GM12878 (cell line): ENCODE measurements around the gene DTD1. TPM values are rescaled to one million over a fixed set of nuclear protein-coding genes. Genes with fewer than 3 reads are reported as not detected.

ENCODE experiments used
- ATAC-seq: fragments of 200-7000 bp; cut with Tn5 transposase; 3 replicates; pipeline ENCODE4 v1.9.1; 2020; ENCODE audit warnings: mild to moderate bottlenecking, moderate library complexity
- BruUV-seq: library from RNA; stranded (reverse); fragments of 400-500 nt; replicated peaks from 2 replicates; lab custom pipeline; 2021; lab: Mats Ljungman, UMichigan
- CTCF ChIA-PET: fragments of 300-600 bp; sonication (Branson Sonifier 250); formaldehyde crosslinking; extraction: SDS; loops from one replicate; lab custom pipeline; 2021; ENCODE audit warnings: inconsistent platforms; lab: Yijun Ruan, JAX
- POLR2A ChIA-PET: fragments of 350-600 bp; formaldehyde crosslinking; extraction: SDS; loops from one replicate; lab custom pipeline; 2021; ENCODE audit warnings: inconsistent platforms; lab: Charles Lee
- RAD21 ChIA-PET: fragments of 300-600 bp; sonication (Branson Sonifier 250); formaldehyde crosslinking; loops from one replicate; lab custom pipeline; 2023; ENCODE audit warnings: antibody characterized with exemption; ENCODE audit not compliant: unreplicated experiment; lab: Charles Lee
- SMC1A ChIA-PET: fragments of 300-600 bp; sonication (Branson Sonifier 250); formaldehyde crosslinking; loops from one replicate; lab custom pipeline; 2023; ENCODE audit not compliant: unreplicated experiment, uncharacterized antibody; lab: Charles Lee
- DNase-seq: peaks from one replicate; pipeline ENCODE4 v3.0.0-alpha.2; 2011; ENCODE audit warnings: low read depth, low spot score
- FAIRE-seq: peaks from 3 replicates; lab custom pipeline; 2011; peaks lifted over from hg19 to GRCh38; lab: Jason Lieb, UNC
- H2AFZ ChIP-seq: 2 replicates; pipeline ENCODE4 v1.6.0; 2011; ENCODE audit warnings: low read depth, low read length, control low read depth; ENCODE audit not compliant: control insufficient read depth
- H3K27ac ChIP-seq: 2 replicates; pipeline ENCODE4 v1.5.1; 2011; ENCODE audit warnings: control low read depth; ENCODE audit not compliant: control insufficient read depth, insufficient read depth
- H3K27me3 ChIP-seq, 2 experiments: replicated peaks in 1 of 2; 2 replicates each; pipeline versions ENCODE4 v1.6.0 to v1.6.1; 2011; ENCODE audit warnings: low read length in 1 of 2; ENCODE audit not compliant: control insufficient read depth in 2 of 2, insufficient read depth in 2 of 2
- H3K36me3 ChIP-seq, 2 experiments: 2 replicates each; pipeline ENCODE4 v1.5.1; 2011; ENCODE audit warnings: low read length in 1 of 2; ENCODE audit not compliant: control insufficient read depth in 2 of 2, insufficient read depth in 2 of 2
- H3K4me1 ChIP-seq: 2 replicates; pipeline ENCODE4 v1.6.1; 2011; ENCODE audit warnings: mild to moderate bottlenecking, low read length, moderate library complexity, mixed read lengths; ENCODE audit not compliant: control insufficient read depth, insufficient read depth
- H3K4me2 ChIP-seq: 2 replicates; pipeline ENCODE4 v1.6.0; 2011; ENCODE audit warnings: control low read depth; ENCODE audit not compliant: control insufficient read depth, insufficient read depth
- H3K4me3 ChIP-seq: fragments of 200-600 bp; sonication (generic); 2 replicates; pipeline ENCODE4 v1.5.1; 2016
- H3K79me2 ChIP-seq: 2 replicates; pipeline ENCODE4 v1.6.0; 2011; ENCODE audit warnings: low read length; ENCODE audit not compliant: control insufficient read depth, insufficient read depth
- H3K9ac ChIP-seq: 2 replicates; pipeline ENCODE4 v1.8.0; 2011; ENCODE audit warnings: low read length, control low read depth, mixed read lengths; ENCODE audit not compliant: control insufficient read depth, insufficient read depth
- H3K9me3 ChIP-seq: replicated peaks from 3 replicates; pipeline ENCODE4 v1.5.1; 2011; ENCODE audit warnings: mild to moderate bottlenecking, low read length; ENCODE audit not compliant: control insufficient read depth, insufficient read depth
- H4K20me1 ChIP-seq: 2 replicates; pipeline ENCODE4 v1.6.0; 2011; ENCODE audit not compliant: control insufficient read depth, insufficient read depth
- HDGF ChIP-seq: fragments of 450-650 bp; IDR thresholded peaks from 2 replicates; pipeline ENCODE4 v1.6.1; 2016; ENCODE audit warnings: antibody characterized with exemption
- KLF5 ChIP-seq: fragments of 450-650 bp; IDR thresholded peaks from 2 replicates; pipeline ENCODE4 v1.6.1; 2014; ENCODE audit warnings: mild to moderate bottlenecking; ENCODE audit not compliant: partially characterized antibody
- POU2F2 ChIP-seq: IDR thresholded peaks from 3 replicates; pipeline ENCODE4 v1.6.1; 2011; ENCODE audit warnings: low read depth, mild to moderate bottlenecking, low read length, borderline replicate concordance
- SRF ChIP-seq, 2 experiments: IDR thresholded peaks; 2 replicates each; pipeline ENCODE4 v1.6.1; 2011; ENCODE audit warnings: low read depth in 2 of 2, low read length in 2 of 2, mild to moderate bottlenecking in 1 of 2, moderate library complexity in 1 of 2
- STAT3 ChIP-seq: IDR thresholded peaks from 2 replicates; pipeline ENCODE4 v1.6.1; 2011; ENCODE audit warnings: low read depth, low read length, improper control_type of control experiment
- WGBS: methylation state at CpG from one replicate; pipeline ENCODE4 v1.1.6; 2016; ENCODE audit warnings: low lambda C conversion rate; ENCODE audit not compliant: insufficient replicate concordance, insufficient coverage; ENCODE audit errors: missing lambda C conversion rate; 5-methylcytosine and 5-hydroxymethylcytosine counted together
- in situ Hi-C: fragments of 300-500 bp; cut with MboI; formaldehyde crosslinking; loops from 9 replicates; pipeline ENCODE4 v1.14.3; 2018; ENCODE audit warnings: mixed read lengths
- intact Hi-C: fragments of 100-400 bp; cut with micrococcal nuclease; formaldehyde crosslinking; loops from one replicate; pipeline ENCODE4 v1.14.2; 2022; ENCODE audit not compliant: unreplicated experiment
- polyA plus RNA-seq, 11 experiments: library from polyadenylated mRNA; depleted of rRNA in 4 of 11; unstranded in 6 of 11; stranded (reverse) in 5 of 11; fragments of >200 nt; fragmentation: Nextera tagmentation in 4 of 11; fragmentation: Illumina TruSeq in 1 of 11; extraction: Ambion mirVana in 4 of 11; extraction: Trizol in 1 of 11; gene quantifications; 1 replicate in 1 of 11; 2 replicates in 10 of 11; pipeline versions ENCODE4 v1.2.1 to v1.2.3, GENCODE V29; 2011 to 2016; ENCODE audit warnings: inconsistent platforms in 2 of 11, missing spikeins in 2 of 11, low read depth in 1 of 11
- total RNA-seq, 4 experiments: library from RNA; depleted of rRNA in 3 of 4; stranded (reverse); fragments of >200 nt in 3 of 4; fragmentation: Illumina TruSeq in 1 of 4; extraction: Trizol in 1 of 4; gene quantifications; 2 replicates each; pipeline versions ENCODE4 v1.2.1 to v1.2.3, GENCODE V29; 2013 to 2021
- TF ChIP-seq, protein P1 (sequence below): IDR thresholded peaks from 2 replicates; pipeline ENCODE4 v1.6.1; 2012; ENCODE audit warnings: improper control_type of control experiment, low read depth, low read length; ENCODE audit not compliant: insufficient replicate concordance
- TF ChIP-seq, protein P2 (sequence below): fragments of 450-650 bp; IDR thresholded peaks from 2 replicates; pipeline ENCODE4 v1.6.1; 2016; ENCODE audit warnings: mild to moderate bottlenecking, moderate library complexity, borderline replicate concordance

The DTD1 gene
- total and polyA plus RNA-seq, 10 of the 15 experiments (the other 5 are each of a cell fraction or from before 2014, with no cell fraction given), result 24.3 to 99.8 (median 63.3) TPM

DNA sequence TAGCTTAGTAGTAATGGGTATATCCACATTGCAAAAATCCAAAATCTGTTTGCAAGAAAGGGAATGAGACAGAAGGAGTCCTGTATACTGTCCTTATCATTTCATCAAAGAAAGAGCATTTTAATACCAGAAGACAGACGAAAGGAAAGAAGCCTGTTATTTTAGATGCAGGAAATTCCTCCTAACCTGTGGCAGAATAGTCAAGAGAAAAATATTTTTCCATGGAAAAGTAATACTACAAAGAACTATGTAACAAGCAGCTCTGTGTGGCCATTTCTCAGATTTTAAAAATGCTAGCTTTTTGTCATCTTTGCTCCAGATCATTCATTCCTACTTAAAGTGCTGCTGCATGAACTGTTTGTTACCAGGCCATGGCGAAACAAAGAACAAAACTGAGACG, 152.9 kb downstream of the DTD1 start:
- Histone ChIP-seq H3K4me2 (no peak overlapping the region), H3K4me1 (no peaks in the 10 kb centered on the region; the same call in 1 of the 2 replicates), H3K27me3 (no peaks in the 10 kb centered on the region), H3K27ac (no peak overlapping the region), H3K36me3 (peaks cover 0 to 3% of the 10 kb centered on the region in 2 experiments; a peak in 2 of 4 replicates), H2AFZ (no peak overlapping the region), H3K9me3 (no peaks in the 10 kb centered on the region), H3K9ac (no peak overlapping the region), H4K20me1 (no peaks in the 10 kb centered on the region), H3K79me2 (no peaks in the 10 kb centered on the region), H3K4me3 (no peak overlapping the region)
- BruUV-seq, result no TSS peak
- RAD21 ChIA-PET, result no interaction called here
- whole genome bisulfite sequencing, result 93% methylated on average over 3 of the region's 3 CpGs
- FAIRE-seq (no peak), ATAC-seq (no peak), DNase-seq (no peak)
- intact Hi-C loops (no loop called here), in situ Hi-C loops (no loop called here)
- TF ChIP-seq SRF (IDR thresholded peaks at IDR 0.05; ENCODE audit: low read depth in 2 of 2, low read length in 2 of 2) (no peak), KLF5 (no peak), STAT3 (no peak), HDGF (no peak), POU2F2 (no peak)
- TF ChIP-seq, protein P1, sequence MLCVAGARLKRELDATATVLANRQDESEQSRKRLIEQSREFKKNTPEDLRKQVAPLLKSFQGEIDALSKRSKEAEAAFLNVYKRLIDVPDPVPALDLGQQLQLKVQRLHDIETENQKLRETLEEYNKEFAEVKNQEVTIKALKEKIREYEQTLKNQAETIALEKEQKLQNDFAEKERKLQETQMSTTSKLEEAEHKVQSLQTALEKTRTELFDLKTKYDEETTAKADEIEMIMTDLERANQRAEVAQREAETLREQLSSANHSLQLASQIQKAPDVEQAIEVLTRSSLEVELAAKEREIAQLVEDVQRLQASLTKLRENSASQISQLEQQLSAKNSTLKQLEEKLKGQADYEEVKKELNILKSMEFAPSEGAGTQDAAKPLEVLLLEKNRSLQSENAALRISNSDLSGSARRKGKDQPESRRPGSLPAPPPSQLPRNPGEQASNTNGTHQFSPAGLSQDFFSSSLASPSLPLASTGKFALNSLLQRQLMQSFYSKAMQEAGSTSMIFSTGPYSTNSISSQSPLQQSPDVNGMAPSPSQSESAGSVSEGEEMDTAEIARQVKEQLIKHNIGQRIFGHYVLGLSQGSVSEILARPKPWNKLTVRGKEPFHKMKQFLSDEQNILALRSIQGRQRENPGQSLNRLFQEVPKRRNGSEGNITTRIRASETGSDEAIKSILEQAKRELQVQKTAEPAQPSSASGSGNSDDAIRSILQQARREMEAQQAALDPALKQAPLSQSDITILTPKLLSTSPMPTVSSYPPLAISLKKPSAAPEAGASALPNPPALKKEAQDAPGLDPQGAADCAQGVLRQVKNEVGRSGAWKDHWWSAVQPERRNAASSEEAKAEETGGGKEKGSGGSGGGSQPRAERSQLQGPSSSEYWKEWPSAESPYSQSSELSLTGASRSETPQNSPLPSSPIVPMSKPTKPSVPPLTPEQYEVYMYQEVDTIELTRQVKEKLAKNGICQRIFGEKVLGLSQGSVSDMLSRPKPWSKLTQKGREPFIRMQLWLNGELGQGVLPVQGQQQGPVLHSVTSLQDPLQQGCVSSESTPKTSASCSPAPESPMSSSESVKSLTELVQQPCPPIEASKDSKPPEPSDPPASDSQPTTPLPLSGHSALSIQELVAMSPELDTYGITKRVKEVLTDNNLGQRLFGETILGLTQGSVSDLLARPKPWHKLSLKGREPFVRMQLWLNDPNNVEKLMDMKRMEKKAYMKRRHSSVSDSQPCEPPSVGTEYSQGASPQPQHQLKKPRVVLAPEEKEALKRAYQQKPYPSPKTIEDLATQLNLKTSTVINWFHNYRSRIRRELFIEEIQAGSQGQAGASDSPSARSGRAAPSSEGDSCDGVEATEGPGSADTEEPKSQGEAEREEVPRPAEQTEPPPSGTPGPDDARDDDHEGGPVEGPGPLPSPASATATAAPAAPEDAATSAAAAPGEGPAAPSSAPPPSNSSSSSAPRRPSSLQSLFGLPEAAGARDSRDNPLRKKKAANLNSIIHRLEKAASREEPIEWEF, result no peak
- TF ChIP-seq, protein P2, sequence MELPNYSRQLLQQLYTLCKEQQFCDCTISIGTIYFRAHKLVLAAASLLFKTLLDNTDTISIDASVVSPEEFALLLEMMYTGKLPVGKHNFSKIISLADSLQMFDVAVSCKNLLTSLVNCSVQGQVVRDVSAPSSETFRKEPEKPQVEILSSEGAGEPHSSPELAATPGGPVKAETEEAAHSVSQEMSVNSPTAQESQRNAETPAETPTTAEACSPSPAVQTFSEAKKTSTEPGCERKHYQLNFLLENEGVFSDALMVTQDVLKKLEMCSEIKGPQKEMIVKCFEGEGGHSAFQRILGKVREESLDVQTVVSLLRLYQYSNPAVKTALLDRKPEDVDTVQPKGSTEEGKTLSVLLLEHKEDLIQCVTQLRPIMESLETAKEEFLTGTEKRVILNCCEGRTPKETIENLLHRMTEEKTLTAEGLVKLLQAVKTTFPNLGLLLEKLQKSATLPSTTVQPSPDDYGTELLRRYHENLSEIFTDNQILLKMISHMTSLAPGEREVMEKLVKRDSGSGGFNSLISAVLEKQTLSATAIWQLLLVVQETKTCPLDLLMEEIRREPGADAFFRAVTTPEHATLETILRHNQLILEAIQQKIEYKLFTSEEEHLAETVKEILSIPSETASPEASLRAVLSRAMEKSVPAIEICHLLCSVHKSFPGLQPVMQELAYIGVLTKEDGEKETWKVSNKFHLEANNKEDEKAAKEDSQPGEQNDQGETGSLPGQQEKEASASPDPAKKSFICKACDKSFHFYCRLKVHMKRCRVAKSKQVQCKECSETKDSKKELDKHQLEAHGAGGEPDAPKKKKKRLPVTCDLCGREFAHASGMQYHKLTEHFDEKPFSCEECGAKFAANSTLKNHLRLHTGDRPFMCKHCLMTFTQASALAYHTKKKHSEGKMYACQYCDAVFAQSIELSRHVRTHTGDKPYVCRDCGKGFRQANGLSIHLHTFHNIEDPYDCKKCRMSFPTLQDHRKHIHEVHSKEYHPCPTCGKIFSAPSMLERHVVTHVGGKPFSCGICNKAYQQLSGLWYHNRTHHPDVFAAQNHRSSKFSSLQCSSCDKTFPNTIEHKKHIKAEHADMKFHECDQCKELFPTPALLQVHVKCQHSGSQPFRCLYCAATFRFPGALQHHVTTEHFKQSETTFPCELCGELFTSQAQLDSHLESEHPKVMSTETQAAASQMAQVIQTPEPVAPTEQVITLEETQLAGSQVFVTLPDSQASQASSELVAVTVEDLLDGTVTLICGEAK, result no peak
- SMC1A ChIA-PET, result interaction anchor here (1.0 to 1.3 kb wide), 2 partner anchors 24 to 107 kb away, joined by 3 read pairs; no protein-coding TSS in a partner anchor
- CTCF ChIA-PET, result interaction anchor here (1.2 to 1.7 kb wide), 2 partner anchors 9 to 109 kb away, joined by 3 to 4 read pairs; no protein-coding TSS in a partner anchor
- POLR2A ChIA-PET, result interaction anchor here (1.4 kb wide), 1 partner anchor 22 kb away, joined by 4 read pairs; no protein-coding TSS in a partner anchor
